GM21515 (cell line): ENCODE results near the gene OR8G5.

Source experiments
- ATAC-seq: cut with Tn5 transposase; IDR thresholded peaks from one replicate; pipeline ENCODE4 v1.9.1; 2021; ENCODE audit not compliant: unreplicated experiment

The OR8G5 gene

DNA sequence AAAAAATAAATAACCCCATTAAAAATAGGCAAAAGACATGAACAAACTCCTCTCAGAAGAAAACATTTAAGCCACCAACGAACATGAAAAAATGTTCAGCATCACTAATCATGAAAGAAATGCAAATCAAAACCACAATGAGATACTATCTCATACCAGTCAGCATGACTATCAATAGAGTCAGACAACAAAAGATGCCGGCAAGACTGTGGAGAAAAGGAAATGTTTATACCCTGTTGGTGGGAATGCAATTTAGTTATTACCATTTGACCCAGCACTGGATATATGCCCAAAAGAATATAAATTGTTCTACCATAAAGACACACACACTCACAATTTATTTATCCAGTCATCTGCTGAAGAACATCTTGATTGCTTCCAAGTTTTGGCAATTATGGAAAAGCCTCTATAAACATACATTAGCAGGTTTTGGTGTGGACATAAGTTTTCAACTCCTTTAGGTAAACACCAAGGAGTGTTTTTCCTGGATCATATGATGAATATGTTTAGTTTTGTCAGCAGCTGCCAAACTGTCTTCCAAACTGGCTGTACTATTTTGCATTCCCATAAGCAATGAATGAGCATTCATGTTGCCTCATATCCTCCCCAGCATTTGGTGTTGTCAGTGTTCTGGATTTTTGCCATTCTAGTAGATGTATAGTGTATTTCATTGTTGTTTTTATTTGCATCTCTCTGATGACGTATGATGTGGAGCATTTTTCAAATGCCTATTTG is 29.6 kb downstream of the OR8G5 start:
- no peak for ATAC-seq

DNA sequence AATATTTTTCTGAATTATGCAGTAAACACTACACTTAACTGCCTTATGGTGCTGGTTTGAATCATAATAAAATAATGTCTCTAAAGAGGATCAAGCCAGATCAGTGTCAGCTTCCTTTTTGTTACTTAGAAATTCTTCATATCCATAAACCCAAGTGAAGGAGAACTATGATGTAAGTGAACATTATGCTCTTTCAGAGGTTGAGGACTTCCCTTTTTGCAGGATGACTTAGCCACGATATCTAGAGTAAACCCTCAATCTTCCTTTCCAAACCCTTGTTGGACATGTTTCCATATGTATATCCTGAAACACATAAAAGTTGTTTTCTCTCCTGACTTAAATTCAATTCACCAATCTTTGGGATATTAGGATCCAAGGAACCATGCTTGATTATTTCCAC is 38.5 kb downstream of the OR8G5 start:
- no peak for ATAC-seq

DNA sequence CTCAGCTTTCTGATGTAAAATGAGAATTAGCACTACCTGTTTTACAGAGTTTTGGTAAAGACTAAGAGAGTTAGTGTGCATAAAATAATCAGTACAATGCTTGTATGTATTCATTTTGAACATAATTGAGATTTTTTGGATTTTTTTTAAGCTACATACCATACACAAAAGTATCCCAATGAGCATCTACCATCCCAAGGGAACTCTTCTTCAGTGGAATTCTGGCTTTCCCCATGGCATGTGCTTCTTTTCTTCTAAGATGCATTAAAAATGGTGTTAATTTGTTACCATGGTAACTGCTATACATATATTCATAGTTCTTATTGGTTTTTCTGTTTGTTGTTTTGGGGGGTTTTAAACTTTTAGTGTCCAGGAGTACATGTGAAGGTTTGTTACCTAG is 39.8 kb downstream of the OR8G5 start:
- no peak for ATAC-seq

DNA sequence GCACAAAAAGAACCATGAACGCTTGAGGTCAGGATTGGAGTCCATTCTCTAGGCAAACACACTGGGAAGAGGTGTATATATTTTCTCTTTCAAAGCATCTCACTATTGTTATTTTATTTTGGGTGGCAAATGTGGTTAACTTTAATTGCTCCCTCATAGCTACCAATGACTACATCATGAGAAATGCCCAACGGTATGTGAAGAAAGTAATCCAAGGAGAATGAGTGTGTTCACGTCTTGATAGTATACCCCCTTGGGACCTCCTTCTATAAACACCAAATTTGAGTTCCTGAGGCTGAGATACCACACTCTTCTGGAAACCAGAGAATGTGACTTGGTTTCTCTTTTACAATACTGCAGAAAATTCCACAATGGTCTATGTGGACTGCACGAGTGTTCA is 41.7 kb downstream of the OR8G5 start:
- ATAC-seq = no peak

DNA sequence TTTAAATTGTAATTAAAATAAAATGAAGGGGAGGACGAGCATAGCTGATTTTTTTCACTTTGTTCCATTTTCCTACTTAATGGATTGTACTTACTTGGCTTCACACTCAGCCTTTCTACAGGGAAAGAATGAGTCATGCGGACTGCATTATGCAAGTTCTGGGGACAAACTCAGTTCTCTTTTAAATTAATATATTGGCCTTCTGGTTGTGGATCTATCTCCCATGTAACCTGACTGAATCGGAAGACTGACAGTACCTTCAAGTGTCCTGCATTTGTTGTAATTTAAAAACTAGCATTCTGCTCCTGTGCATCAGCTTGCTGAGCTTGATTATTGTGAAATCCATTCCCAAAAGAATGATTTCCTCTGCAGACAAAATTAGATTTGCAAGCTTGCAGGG is 45.4 kb downstream of the OR8G5 start:
- no peak for ATAC-seq

DNA sequence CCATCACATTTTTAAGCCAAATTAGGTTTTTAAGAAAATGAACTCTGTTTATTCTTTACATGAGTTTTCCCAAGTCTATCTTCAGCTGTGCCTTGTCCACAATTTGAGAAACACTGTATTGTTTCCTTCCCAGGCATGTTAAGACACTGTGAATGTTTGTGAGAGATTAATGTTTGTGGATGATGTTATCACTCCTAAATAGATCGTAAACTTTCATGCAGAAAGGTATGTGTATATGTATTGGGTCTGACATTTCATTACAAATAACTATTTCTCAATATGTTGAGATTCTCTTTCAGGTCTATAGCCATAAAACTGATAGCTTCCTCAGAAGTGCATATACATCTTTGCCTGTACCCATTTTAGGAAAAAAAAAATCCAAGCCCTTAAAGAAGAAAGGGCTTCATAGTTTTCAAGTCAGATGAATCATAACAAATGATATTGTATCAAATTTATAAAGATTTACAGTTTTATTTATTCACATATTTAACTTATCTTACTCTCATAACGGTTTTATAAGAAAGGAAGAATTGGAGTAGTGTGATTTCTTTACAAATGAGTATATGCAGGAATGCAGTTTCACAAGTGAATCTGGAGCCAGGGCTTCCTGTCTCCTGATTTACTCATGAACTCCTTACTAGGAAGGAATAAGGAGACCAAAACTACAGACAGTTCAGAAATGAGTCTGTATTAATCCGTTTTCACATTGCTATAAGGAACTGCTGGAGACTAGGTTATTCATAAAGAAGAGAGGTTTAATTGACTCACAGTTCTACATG is 46.4 kb downstream of the OR8G5 start:
- ATAC-seq = no peak

DNA sequence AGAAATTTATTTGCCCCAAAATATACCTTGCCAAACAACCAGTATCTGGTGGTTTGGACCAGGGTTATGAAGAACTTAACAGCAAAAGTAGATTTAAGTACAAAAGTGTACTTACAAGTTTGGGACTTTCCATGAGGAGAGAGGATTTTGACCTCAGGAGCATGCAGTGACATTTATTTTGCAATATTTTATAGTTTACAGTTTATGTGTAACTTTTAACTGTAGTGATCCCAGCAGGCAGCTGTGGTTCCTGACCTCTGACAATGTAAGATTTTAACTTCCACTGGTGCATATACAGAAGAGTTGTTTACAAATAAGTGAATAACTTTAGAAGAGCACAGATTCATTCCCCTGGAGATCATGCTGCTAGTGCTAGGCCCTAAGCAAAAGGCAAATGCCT is 50.9 kb downstream of the OR8G5 start:
- ATAC-seq = no peak

DNA sequence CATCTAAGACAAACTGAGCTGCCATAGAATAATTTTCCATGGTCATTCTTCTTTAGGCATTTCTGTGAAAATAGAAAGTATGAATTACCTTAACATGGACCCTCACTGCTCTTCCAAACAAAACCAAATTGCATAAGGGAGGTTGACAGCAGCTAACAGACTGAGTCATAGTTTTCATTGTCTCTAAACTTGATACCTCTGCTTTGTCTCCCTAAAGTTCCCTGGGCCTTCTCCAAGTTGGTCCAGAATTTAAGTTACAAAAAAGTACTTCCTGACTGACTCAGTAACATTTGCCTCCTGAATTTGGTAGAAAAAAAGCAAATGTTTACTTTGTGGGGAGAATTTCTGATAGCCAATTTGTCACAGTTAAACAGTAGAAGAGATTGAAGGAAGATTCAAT is 54.5 kb downstream of the OR8G5 start:
- no peak for ATAC-seq

DNA sequence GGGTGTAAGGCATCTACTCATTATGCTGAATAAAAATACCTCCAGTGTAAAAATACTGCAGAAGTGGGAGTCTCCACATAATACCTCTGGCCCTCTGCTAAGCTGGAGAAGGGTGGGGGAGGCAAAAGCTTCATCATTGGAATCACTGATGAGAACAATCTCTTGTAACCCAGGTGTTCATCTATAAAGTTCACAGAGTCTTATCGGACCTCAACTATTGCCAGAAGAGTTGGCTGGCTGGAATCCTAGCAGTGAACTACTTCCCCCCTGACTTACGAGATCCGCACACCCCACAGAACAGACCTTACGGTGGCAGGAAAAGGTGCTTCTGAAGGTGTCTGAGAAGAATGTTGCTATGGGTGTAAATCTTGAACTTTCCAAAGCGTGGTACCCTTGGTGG is 55.1 kb downstream of the OR8G5 start:
- ATAC-seq = no peak

DNA sequence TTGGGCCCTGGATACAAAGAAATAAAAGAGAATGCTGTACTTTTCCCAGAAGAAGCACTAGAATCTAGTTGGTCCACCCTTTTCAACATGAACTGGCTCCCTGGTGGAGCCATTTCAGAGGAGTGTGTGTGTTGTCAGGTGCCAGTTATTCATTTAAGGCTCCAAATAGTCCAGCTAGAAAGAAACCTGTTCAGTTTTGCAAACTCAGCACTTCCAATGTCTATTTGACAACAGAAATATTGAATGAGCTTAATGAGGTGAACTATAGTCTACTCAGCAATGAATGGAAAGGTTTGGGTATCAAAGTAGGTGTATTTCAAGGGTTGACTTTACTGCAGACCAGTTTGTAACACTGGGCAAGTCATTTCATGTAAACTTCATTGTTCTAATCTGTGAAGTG is 55.5 kb downstream of the OR8G5 start:
- ATAC-seq = no peak

DNA sequence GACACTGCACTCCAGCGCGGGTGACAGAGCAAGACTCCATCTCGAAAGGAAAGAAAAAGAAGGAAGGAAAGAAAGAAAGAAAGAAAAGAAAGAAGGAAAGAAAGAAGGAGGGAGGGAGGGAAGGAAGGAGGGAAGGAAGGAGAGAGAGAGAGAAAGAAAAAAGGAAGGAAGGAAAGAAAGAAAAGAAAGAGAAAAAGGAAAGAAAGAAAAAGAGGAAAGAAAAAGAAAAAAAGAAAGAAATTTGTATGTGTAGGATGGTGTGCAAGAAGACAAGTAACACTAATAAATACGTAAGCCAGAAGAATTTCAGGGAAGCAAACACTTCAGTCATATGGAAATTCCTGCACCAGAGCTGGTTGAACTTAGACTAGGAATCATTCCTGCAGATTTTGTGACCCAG is 57.0 kb downstream of the OR8G5 start:
- ATAC-seq = no peak

DNA sequence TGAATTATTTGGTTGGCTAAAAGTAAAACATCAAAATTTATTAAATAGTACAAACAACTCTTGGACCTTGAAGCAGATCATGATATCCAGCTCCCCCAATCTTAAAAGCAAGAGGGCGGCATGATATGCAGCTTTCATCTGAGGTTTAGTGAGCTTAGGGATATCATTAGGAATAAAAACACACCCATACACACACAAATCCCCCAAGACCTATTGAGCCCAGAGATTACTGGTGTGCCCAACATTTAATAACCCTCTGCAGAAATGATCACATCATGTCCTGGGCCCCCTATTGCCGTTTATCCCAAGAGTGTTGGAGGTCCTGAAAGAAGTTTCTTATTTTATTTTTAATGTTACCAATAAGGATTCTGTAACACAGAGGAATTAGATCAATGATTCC is 57.7 kb downstream of the OR8G5 start, which contains the start of gene OR8D1:
Gene OR8D1 (minus strand): TSS at position 101 of the 400 bp plus-strand sequence. CDS start 3,183 bp downstream, outside the sequence.
- no peak for ATAC-seq

DNA sequence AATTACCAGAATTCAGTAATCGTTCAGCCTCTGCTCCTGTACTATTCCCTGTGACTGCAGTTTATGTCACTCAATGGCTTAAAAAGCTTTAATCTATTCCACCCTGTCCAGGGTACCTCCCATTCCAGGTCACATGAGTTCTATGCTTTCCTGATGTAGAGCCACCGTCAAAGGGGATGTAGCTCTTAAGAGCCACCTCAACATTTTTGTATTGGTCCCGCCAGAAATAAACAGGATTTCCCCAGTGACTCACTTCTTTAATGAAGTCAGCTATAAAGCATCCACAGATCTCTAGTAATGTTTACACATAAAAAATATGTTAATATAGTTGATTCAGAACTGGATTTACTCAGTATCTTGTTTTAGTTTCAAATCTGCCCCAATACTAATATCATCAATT is 58.9 kb downstream of the OR8G5 start:
- no peak for ATAC-seq
